IMR-90 (cell line): ENCODE measurements around the gene RANBP10. TPM values are rescaled to one million over a fixed set of nuclear protein-coding genes. Genes with fewer than 3 reads are reported as not detected.

Source experiments
- ATAC-seq: fragments of 200-7000 bp; cut with Tn5 transposase; 2 replicates; pipeline ENCODE4 v1.9.1; 2020; ENCODE audit warnings: low read depth, mild to moderate bottlenecking, moderate library complexity
- BruUV-seq: library from RNA; stranded (reverse); fragments of 400-500 nt; replicated peaks from 2 replicates; lab custom pipeline; 2021; lab: Mats Ljungman, UMichigan
- CTCF ChIA-PET: fragments of 300-600 bp; formaldehyde crosslinking; extraction: SDS; loops from one replicate; lab custom pipeline; 2021; ENCODE audit warnings: antibody characterized with exemption; lab: Yijun Ruan, JAX
- POLR2A ChIA-PET: fragments of 300-600 bp; sonication (Branson Sonifier 250); formaldehyde crosslinking; loops from one replicate; lab custom pipeline; 2022; ENCODE audit warnings: antibody characterized with exemption; ENCODE audit not compliant: unreplicated experiment; lab: Charles Lee
- DNase-seq: peaks from one replicate; pipeline ENCODE4 v3.0.0; 2013
- H2AFZ ChIP-seq: replicated peaks from 2 replicates; pipeline ENCODE3; 2013; ENCODE audit warnings: low read length, mild to moderate bottlenecking; ENCODE audit not compliant: poor library complexity
- H2AK5ac ChIP-seq: 2 replicates; pipeline ENCODE4 v1.6.1; 2013; ENCODE audit warnings: low read depth, low read length, inconsistent platforms
- H2AK9ac ChIP-seq: replicated peaks from 2 replicates; pipeline ENCODE3; 2013; ENCODE audit warnings: mild to moderate bottlenecking, low read depth, low read length, moderate library complexity; ENCODE audit not compliant: poor library complexity
- H2BK120ac ChIP-seq: 2 replicates; pipeline ENCODE4 v1.6.1; 2013; ENCODE audit warnings: low read depth, low read length, inconsistent platforms
- H2BK15ac ChIP-seq: 3 replicates; pipeline ENCODE4 v1.6.1; 2013; ENCODE audit warnings: low read depth, low read length, inconsistent platforms
- H2BK20ac ChIP-seq: 2 replicates; pipeline ENCODE4 v1.6.1; 2013; ENCODE audit warnings: low read depth, mild to moderate bottlenecking, inconsistent platforms, low read length, moderate library complexity
- H2BK5ac ChIP-seq: 2 replicates; pipeline ENCODE4 v1.6.1; 2013; ENCODE audit warnings: mild to moderate bottlenecking, low read depth, low read length, inconsistent platforms; ENCODE audit not compliant: poor library complexity, severe bottlenecking
- H3K14ac ChIP-seq: replicated peaks from 2 replicates; pipeline ENCODE4 v1.6.1; 2013; ENCODE audit warnings: low read depth, low read length, inconsistent platforms
- H3K18ac ChIP-seq: 2 replicates; pipeline ENCODE4 v1.6.1; 2013; ENCODE audit warnings: low read depth, low read length, control low read depth
- H3K23ac ChIP-seq: 2 replicates; pipeline ENCODE4 v1.6.1; 2013; ENCODE audit warnings: low read depth, low read length, inconsistent platforms
- H3K27ac ChIP-seq: 2 replicates; pipeline ENCODE4 v1.5.1; 2013; ENCODE audit warnings: mild to moderate bottlenecking, control low read depth, low read length; ENCODE audit not compliant: insufficient read depth
- H3K27me3 ChIP-seq: 2 replicates; pipeline ENCODE4 v1.6.1; 2013; ENCODE audit warnings: low read length; ENCODE audit not compliant: control insufficient read depth, insufficient read depth
- H3K36me3 ChIP-seq: 2 replicates; pipeline ENCODE4 v1.6.1; 2013; ENCODE audit warnings: low read length, mixed read lengths; ENCODE audit not compliant: control insufficient read depth, insufficient read depth
- H3K4ac ChIP-seq: 2 replicates; pipeline ENCODE4 v1.6.1; 2013; ENCODE audit warnings: low read depth, low read length, inconsistent platforms
- H3K4me1 ChIP-seq: 2 replicates; pipeline ENCODE4 v1.6.1; 2013; ENCODE audit warnings: low read length, mixed read lengths; ENCODE audit not compliant: control insufficient read depth, insufficient read depth
- H3K4me2 ChIP-seq: 2 replicates; pipeline ENCODE4 v1.6.1; 2013; ENCODE audit warnings: low read depth, mild to moderate bottlenecking, control low read depth, low read length, moderate library complexity
- H3K4me3 ChIP-seq: 2 replicates; pipeline ENCODE4 v1.5.1; 2013; ENCODE audit warnings: low read depth, mild to moderate bottlenecking, control low read depth, low read length, moderate library complexity; ENCODE audit not compliant: insufficient read depth
- H3K56ac ChIP-seq: 2 replicates; pipeline ENCODE4 v1.6.1; 2013; ENCODE audit warnings: low read length, inconsistent platforms; ENCODE audit not compliant: insufficient read depth; ENCODE audit errors: extremely low read depth
- H3K79me1 ChIP-seq, 2 experiments: 2 replicates each; pipeline ENCODE4 v1.6.1; 2013; ENCODE audit warnings: low read length in 2 of 2, inconsistent platforms in 1 of 2, low read depth in 1 of 2
- H3K9ac ChIP-seq: 2 replicates; pipeline ENCODE4 v1.6.1; 2013; ENCODE audit warnings: low read depth, low read length, control low read depth
- H3K9me1 ChIP-seq: 2 replicates; pipeline ENCODE4 v1.6.1; 2013; ENCODE audit warnings: low read length, inconsistent platforms; ENCODE audit not compliant: insufficient read depth
- H3K9me3 ChIP-seq: 2 replicates; pipeline ENCODE4 v1.6.1; 2013; ENCODE audit warnings: low read length; ENCODE audit not compliant: control insufficient read depth, insufficient read depth
- H4K20me1 ChIP-seq: 2 replicates; pipeline ENCODE4 v1.6.1; 2013; ENCODE audit warnings: low read length, inconsistent platforms; ENCODE audit not compliant: insufficient read depth
- H4K5ac ChIP-seq: 2 replicates; pipeline ENCODE4 v1.6.1; 2013; ENCODE audit warnings: mild to moderate bottlenecking, low read depth, low read length, control low read depth
- H4K8ac ChIP-seq, 2 experiments: 2 replicates each; pipeline ENCODE4 v1.6.1; 2013; ENCODE audit warnings: low read depth in 2 of 2, low read length in 2 of 2, control low read depth in 1 of 2, inconsistent platforms in 1 of 2
- H4K91ac ChIP-seq: 2 replicates; pipeline ENCODE4 v1.6.1; 2013; ENCODE audit warnings: low read depth, low read length, inconsistent platforms; ENCODE audit not compliant: insufficient read depth
- CTCF ChIP-seq: conservative IDR thresholded peaks from 2 replicates; pipeline ENCODE4 v1.5.1; 2012; ENCODE audit warnings: mild to moderate bottlenecking, low read depth, low read length, improper control_type of control experiment
- ELK1 ChIP-seq: fragments of 150-350 bp; IDR thresholded peaks from 2 replicates; pipeline ENCODE4 v1.6.1; 2016; ENCODE audit warnings: low read depth, mild to moderate bottlenecking, low read length, moderate library complexity, borderline replicate concordance
- FOS ChIP-seq: fragments of 150-350 bp; IDR thresholded peaks from 2 replicates; pipeline ENCODE4 v1.6.1; 2016; ENCODE audit warnings: low read depth, low read length
- MAFK ChIP-seq: IDR thresholded peaks from 2 replicates; pipeline ENCODE4 v1.6.1; 2012; ENCODE audit warnings: low read depth, low read length, improper control_type of control experiment
- MXI1 ChIP-seq: IDR thresholded peaks from 2 replicates; pipeline ENCODE4 v1.6.1; 2012; ENCODE audit warnings: low read depth, mild to moderate bottlenecking, low read length, moderate library complexity, borderline replicate concordance
- NFE2L2 ChIP-seq: fragments of 150-350 bp; IDR thresholded peaks from 2 replicates; pipeline ENCODE4 v1.6.1; 2016; ENCODE audit warnings: low read depth, mild to moderate bottlenecking, low read length
- POLR2A ChIP-seq: IDR thresholded peaks from 2 replicates; pipeline ENCODE4 v1.6.1; 2012; ENCODE audit warnings: mild to moderate bottlenecking, low read depth, low read length
- RCOR1 ChIP-seq: IDR thresholded peaks from 2 replicates; pipeline ENCODE4 v1.6.1; 2012; ENCODE audit warnings: mild to moderate bottlenecking, low read length, improper control_type of control experiment; ENCODE audit not compliant: insufficient replicate concordance
- USF2 ChIP-seq: fragments of 150-350 bp; IDR thresholded peaks from 2 replicates; pipeline ENCODE4 v1.6.1; 2017; ENCODE audit warnings: mild to moderate bottlenecking, antibody characterized with exemption, low read length, low read depth
- WGBS, 2 experiments: methylation state at CpG; one replicate each; pipeline versions ENCODE4 v1.1.5 to v1.1.7; 2013; ENCODE audit warnings: missing lambda C conversion rate in 2 of 2; ENCODE audit not compliant: insufficient read length in 1 of 2; ENCODE audit errors: extremely low coverage in 2 of 2; 5-methylcytosine and 5-hydroxymethylcytosine counted together
- dilution Hi-C: fragments of 300-500 bp; cut with HindIII; formaldehyde crosslinking; loops from one replicate; pipeline ENCODE4 v1.14.3; 2018; ENCODE audit warnings: low sequenced_read_pairs; ENCODE audit not compliant: unreplicated experiment
- in situ Hi-C: fragments of 300-500 bp; cut with MboI; formaldehyde crosslinking; loops from 3 replicates; pipeline ENCODE4 v1.14.3; 2019; ENCODE audit warnings: low sequenced_read_pairs, inconsistent platforms, mixed read lengths
- intact Hi-C: fragments of 100-400 bp; cut with micrococcal nuclease; formaldehyde crosslinking; loops from 2 replicates; pipeline ENCODE4 v1.10.0; 2022
- polyA plus RNA-seq, 3 experiments: library from polyadenylated mRNA; depleted of rRNA; stranded (reverse); fragments of >200 nt; gene quantifications; 2 replicates each; pipeline ENCODE4 v1.2.3, GENCODE V29; 2012; ENCODE audit warnings: low replicate concordance in 1 of 3
- total RNA-seq: library from RNA; depleted of rRNA; stranded (reverse); fragments of >200 nt; gene quantifications from 2 replicates; pipeline ENCODE4 v1.2.3, GENCODE V29; 2012

Gene RANBP10
- total and polyA plus RNA-seq, 2 of the 4 experiments (the other 2 are of a cell fraction) = 2.7 to 12.1 TPM

GRCh38 chr16:67716097-67716496, 90.3 kb downstream of the RANBP10 start:
- H2BK20ac ChIP-seq = no peak overlapping the region
- peaks cover 14% of the 10 kb centered on the region; the same call in 1 of the 2 replicates for H3K9me1 ChIP-seq
- H3K4me2 ChIP-seq = no peak overlapping the region
- H3K14ac ChIP-seq = no peak overlapping the region
- WGBS, 2 experiments = no CpG with 5 or more reads among the region's 2 CpGs
- H4K91ac ChIP-seq = no peak overlapping the region
- no peak overlapping the region for H3K4ac ChIP-seq
- ChIA-PET POLR2A (no interaction called here), CTCF (no interaction called here)
- no peak overlapping the region for H3K18ac ChIP-seq
- in situ Hi-C loops (no loop called here), dilution Hi-C loops (no loop called here), intact Hi-C loops (loop anchor here (5.0 kb wide), 1 partner anchor 91 kb away; the partner anchor contains the start of genes RANBP10 and TSNAXIP1)
- TF ChIP-seq MAFK (no peak), CTCF (no peak), POLR2A (no peak), MXI1 (no peak), FOS (no peak), NFE2L2 (no peak), RCOR1 (no peak), USF2 (no peak), ELK1 (no peak)
- no peak overlapping the region for H3K23ac ChIP-seq
- H2BK120ac ChIP-seq = no peak overlapping the region
- no peak overlapping the region for H3K4me3 ChIP-seq
- H3K27me3 ChIP-seq = no peaks in the 10 kb centered on the region
- ATAC-seq (no peak), DNase-seq (no peak)
- H4K8ac ChIP-seq = no peak overlapping the region
- H4K5ac ChIP-seq = no peak overlapping the region
- H2AK9ac ChIP-seq = no peak overlapping the region
- H2AK5ac ChIP-seq = no peak overlapping the region
- no peak overlapping the region for H3K56ac ChIP-seq
- no peaks in the 10 kb centered on the region; the same call in 1 of the 2 replicates for H3K36me3 ChIP-seq
- no peaks in the 10 kb centered on the region for H3K9me3 ChIP-seq
- peaks cover 6% of the 10 kb centered on the region for H3K4me1 ChIP-seq
- peaks cover 20 to 57% of the 10 kb centered on the region in 2 experiments for H3K79me1 ChIP-seq
- H3K9ac ChIP-seq = no peak overlapping the region
- no peak overlapping the region for H2BK5ac ChIP-seq
- H2AFZ ChIP-seq = no peak overlapping the region
- peaks cover 8% of the 10 kb centered on the region; the same call in 1 of the 2 replicates for H4K20me1 ChIP-seq
- H3K27ac ChIP-seq = no peak overlapping the region
- H2BK15ac ChIP-seq = no peak overlapping the region
- BruUV-seq = no TSS peak
